Tongue (tissue), 2 donors: ENCODE data around the gene PTX4. TPM values are rescaled to one million over a fixed set of nuclear protein-coding genes. Genes with fewer than 3 reads are reported as not detected.
A peak's percentile ranks its signal among the peaks of the same experiment; 100 is the strongest.
"Not testable (repeated sequence)": the region's sequence is repeated elsewhere in the genome, so short reads cannot be mapped to it uniquely, and the experiment has no call there.

Experiments used
- DNase-seq: peaks from one replicate; pipeline ENCODE4 v3.0.0-alpha.2; 2015
- total RNA-seq: library from RNA; depleted of rRNA; stranded (reverse); fragments of >200 nt; gene quantifications from one replicate; pipeline ENCODE4 v1.2.3, GENCODE V29; 2014

The PTX4 gene
- total RNA-seq, 1 donor from 2014 or later, result 1.5 TPM

DNA sequence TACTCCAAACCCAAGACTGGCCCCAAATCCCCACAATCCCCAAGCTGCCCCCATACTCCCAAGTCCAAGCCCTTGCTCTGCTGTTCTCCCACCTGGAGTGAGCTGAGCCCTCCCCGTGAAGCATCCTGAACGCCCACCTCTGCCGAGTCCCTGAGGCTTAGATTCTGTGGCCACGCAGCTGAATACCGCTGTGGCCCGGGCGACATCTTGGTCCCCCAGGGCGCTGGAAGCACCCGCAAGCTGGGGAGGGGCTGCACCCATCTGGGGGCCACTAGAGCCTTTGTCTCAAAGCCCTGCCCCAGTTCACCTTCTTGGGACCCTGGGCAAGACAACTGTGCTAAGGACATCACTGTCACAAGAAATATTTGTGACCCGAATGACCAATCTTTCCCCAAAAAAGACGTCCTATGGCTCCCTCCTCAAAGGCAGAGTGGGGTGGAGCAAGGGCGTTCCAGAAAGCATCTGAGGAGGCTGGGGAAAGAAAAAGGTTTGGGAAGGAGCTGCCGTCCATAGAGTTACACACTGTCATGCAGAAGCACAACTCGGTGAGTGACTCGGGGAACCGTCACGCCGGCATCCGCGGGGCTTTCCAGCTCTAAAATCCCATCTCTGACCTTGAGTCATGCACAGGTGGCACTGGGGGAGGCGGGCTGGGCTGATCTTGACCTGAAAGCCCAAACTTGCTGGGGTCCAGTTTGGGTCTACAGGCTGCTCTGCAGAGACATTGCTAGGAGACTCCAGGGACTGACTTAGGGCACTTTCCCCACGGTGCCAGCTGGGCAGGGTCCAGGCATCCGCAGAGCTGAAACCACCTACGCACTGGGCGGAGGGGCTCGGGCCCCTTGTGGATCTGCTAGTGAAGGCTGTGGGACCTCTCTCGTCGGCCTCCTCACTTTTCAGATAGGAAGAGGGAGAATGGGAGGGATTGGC is 6.6 kb downstream of the PTX4 start:
- no peak for DNase-seq

DNA sequence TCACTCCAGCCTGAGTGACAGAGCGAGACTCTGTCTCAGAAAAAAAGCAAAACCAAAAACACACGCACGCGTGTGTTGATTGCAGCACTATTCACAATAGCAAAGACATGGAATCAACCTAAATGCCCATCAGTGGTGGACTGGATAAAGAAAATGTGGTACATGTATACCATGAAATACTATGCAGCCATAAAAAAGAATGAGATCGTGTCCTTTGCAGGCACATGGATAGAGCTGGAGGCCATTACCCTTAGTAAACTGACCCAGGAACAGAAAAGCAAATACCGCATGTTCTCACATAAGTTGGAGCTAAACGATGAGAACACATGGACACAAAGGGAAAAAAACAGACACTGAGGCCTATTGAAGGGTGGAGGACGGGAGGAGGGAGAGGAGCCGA is 9.8 kb downstream of the PTX4 start:
- not testable (repeated sequence) for DNase-seq

DNA sequence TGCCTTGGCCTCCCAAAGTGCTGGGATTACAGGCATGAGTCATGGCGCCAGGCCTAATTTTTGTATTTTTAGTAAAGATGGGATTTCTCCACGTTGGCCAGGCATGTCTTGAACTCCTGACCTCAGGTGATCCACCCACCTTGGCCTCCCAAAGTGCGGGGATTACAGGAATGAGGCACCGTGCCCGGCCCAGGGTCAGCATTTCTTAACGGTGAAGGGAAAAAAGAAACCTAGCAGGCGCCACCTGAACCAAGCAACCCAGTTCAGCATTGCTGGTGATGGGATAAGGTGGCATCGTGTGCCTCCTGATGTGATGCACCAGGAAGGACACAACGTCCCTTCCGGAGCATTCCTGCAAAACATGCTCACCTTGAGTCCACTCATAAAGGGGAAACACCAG is 11.7 kb downstream of the PTX4 start:
- no peak for DNase-seq

DNA sequence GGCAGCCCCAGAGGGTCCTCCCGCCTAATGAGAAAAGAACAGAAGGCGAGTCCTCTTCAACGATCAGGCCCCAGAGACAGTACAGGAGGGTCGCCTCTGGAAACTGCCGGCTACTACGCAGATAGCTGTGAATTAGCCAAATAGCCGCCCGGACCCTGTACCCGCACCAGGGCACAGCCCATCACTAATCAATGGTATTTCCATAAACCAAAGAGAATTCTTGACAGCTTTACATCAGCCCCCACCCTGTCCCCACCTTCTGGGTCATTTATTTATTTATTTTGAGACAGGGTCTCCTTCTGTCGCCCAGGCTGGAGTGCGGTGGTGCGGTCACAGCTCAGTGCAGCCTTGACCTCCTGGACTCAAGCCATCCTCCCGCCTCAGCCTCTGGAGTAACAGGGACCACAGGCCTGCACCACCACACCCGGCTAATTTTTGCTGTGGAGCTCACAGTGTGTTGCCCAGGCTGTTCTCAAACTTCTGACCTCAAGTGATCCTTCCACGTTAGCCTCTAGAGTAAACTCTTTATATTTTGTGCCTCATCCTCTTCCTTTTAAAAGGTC is 13.1 kb downstream of the PTX4 start:
- DNase-seq, result no peak

DNA sequence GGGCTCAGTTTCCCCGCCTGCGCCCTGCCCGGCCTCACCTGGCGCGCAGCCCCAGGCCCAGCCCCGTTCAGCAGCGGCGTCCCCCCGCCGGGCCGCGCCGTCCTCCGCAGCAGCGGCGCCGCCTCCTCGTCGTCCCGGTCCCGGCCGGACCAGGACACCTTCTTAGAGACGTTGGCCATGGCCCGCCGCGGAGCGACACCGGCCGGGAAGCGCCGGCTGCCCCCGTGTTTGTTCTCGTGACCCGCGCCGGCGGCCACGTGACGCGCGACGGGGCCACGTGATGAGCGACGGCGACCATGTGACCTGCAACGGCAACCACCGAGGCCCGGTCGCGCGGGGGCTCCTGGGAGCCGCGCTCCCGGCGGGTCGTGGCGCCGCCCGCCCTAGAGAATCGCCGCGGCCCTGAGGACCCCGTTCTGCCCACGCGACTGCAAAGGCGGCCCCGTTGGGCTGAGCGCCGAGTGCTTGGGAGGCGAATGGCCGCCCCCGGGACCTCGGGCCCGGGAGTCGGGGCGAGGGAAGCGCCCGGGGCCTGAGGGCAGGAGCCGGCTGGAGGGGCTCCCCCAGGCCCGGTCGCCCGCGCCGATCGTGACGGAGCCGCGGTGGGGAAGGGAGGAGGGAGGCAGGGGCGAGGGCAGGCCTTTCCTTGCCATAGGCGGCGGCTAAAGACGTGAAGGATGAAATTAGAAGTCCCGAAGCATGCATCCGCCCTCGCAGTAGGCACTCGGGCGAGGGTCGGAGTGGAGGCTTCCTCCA is 13.8 kb downstream of the PTX4 start, which contains the start of gene CLCN7:
TSS of gene CLCN7 (minus strand) at position 233 of the 756 bp plus-strand sequence. CDS start at position 179, 54 bp downstream.
- DNase-seq, result peak; percentile 91

DNA sequence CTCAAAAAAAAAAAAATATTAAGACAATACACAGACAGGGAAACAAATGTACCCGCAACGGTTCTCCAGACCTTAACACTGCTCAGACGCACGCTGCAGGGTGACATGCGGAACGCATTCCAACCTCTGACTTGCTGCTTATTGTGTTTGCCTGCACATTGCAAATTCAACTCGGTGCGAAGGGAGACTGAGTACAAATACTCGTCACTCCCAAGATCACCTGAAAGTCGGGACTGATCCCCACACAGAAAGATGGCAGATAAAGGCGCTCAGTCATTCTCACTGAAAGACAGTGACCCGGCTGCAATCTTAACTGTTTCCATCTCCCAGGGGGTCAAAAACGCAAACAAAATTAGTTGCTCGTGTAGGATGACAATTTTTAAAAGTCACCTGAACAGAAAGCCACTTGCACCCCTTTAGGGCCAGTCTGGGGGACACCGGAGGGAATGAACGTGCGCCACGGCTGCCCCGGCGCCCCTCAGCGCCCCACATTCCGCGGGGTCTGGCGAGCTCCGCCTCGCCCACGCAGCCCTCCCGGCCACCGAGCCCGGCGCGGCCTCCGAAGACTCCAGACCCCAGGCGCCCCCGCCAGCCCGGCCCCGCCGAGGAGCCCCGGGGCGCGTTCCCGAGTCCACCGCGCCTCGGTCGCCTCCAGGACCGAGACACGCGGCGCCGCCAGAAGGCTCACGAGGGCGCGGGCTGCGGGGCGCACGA is 14.5 kb downstream of the PTX4 start:
- no peak for DNase-seq

DNA sequence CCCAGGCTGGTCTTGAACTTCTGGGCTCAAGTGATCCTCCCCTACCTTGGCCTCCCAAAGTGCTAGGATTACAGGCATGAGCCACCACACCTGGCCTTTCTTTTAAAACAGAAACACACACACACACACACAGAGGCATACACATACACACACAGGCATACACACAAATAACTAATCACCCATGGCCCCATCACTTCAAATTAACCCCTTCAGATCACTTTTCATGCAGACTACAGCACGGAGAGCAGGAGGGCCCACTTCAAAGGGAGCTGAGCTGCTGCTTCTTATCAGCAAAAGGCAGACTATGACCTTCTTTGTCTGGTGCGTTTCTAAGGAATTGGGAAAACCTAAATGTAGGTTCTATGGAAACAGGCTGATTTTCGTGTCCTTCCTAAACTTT is 15.8 kb downstream of the PTX4 start:
- DNase-seq, result no peak

DNA sequence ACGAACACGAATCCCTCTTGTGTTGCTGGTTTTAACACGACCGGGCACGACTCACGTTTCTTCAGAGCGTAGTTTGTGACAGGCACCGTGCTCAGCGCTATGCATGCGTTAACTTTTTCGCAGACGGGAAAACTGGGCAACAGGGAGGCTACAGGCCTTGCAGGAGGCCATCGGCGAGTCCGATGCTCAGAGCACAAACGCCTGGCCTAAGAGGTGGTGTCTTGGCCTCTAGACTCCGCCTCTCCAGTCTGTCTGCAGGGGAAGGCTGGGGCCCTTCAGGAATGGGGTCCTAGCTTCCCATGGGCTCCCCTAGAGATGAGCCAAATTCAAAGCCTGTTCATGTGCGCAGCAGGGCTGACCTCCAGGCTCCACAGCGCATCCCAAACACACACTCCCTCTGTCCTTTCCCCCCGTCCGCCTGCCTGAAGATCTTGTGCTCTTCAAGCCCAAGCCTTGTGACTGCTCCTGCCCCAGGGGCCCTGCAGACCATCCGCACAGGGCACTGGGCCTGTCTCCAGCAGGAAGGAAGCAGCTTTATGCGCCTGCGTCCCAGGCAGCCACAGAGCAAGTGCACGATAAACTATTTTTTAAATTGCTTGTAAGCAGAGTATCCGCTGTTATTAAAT is 17.1 kb downstream of the PTX4 start:
- no peak for DNase-seq

DNA sequence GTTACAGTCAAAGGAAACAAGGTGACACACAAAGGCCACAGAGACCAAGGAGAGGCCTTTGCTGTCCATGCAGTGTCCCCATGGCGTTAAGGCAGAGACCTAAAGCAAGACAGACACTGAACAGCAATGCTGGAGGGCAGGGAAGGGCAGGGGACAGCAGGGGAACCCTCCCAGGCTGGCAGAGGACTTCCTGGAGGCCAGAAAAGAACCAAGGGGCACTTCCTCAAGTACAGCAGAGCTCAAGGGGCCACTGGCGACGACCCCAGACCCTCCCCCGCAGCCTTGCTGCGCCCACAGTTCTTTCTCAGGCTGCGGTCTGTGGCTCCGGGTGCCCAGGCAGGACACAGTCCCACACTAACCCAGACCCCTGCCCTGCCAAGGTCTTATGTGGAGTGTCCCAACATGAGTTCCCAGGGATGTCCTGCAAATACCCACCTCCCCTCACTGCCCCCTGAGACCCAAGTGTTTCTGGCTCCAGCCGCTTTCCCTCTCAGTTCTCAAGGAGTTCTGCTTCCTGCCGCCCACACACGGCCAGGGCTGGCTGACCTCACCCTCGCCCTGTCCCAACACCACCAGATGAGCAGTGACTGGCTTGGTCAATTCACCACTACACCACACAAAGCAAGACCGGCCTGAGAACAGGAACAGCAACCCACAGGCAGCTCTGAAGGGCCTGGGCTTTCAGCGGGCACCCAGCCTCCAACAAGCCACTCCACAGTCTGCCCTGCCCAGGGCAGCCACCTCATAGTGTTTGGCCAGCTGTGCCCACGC is 18.1 kb downstream of the PTX4 start:
- no peak for DNase-seq

DNA sequence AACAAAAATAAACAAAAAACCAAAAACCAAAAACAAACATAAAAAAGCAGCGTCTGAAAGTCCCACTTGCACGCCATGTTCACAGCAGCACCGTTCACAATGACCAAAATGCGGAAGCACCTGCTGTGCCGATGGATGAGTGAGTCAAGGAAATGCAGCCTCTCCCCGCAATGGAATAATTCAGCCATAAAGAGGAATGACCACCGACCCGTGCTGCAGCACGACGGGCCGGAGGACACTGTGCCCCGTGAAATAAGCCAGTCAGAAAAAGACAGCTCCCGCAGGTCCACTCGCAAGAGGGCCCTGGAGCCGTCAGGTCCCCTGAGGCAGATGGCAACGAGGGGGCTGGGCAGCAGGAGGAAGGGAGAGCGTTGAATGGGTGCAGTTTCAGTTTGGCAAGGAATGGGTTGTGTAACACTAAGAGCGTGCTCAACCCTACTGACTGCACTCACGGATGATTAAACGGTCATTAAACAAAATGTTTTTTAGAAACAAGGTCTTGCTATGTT is 19.0 kb downstream of the PTX4 start:
- DNase-seq, result no peak

DNA sequence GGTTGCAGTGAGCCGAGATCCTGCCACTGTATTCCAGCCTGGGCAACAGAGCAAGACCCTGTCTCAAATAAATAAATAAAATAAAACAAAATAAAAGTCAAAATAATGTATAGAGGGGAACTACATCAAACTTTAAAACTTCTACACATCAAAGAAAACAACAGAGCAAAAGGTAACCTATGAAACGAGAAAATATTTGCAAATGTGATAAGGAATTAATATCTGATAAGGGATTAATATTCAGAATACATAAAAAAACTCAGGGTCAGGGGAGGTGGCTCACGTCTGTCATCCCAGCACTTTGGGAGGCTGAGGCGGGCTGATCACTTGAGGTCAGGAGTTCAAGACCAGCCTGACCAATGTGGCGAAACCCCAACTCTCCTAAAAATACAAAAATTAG is 19.6 kb downstream of the PTX4 start:
- DNase-seq, result not testable (repeated sequence)

DNA sequence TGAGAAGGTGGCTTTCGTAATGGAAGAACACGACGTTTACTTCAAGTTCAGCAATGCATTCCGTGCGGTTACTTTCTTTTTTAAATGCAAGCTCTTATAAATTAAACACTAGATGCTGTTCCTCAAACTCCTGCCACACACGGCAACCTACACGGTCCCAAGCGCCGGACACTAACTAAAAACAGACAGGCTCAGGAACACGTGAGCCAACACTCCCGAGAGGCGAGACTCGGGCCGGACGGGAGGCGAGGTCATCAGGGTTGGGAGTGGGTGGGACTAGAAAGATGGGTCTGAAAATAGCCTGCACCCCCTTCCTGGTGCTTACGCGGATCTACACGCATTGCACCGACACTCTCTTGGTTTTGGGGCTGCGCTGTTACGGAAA is 20.3 kb downstream of the PTX4 start:
- no peak for DNase-seq

DNA sequence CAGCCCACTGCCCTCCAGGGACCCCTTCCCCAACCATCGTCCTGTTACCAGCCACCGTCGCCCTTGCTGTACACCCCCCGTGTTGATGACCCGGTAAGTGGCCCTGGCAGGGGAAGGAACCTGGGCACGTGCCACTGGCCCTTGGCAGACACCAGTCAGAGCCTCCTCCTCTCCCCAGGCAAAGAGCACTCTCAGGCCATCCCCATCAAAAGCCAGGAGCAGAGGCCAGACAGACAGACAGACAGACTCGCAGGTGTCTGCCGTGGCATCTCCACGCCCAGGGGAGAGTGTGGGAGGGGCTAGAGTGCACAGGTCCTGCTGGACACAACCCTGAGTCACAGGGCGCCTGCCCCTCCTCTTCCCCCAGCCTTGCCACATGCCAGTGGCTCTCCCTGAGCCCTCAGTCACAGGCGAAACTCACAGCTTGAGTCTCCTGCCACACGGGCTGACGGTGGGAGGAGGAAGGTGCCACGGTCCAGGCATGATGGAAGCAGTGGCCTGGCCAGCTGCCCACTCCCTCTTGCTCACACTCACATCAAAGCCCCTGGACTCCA is 21.7 kb downstream of the PTX4 start:
- no peak for DNase-seq

DNA sequence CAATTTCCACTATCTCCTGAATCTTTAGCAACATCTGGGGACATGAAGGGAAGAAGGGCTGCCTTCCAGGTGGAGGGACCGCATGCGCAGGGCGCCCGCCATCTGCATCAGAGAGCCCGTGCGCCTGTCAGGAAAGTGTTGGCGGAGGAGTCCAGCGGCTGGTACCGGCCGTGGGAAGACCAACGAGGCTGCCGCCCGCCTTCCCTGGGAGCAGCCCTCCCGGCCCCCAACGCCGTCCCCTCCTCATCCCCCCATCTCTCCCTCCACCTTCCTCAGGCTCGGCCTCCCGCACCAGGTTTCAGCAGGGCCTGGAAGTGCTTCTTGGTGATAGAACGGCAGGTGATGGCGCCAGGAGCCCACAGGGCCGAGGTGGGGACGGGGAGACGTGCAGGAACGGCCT is 22.7 kb downstream of the PTX4 start:
- DNase-seq, result no peak

DNA sequence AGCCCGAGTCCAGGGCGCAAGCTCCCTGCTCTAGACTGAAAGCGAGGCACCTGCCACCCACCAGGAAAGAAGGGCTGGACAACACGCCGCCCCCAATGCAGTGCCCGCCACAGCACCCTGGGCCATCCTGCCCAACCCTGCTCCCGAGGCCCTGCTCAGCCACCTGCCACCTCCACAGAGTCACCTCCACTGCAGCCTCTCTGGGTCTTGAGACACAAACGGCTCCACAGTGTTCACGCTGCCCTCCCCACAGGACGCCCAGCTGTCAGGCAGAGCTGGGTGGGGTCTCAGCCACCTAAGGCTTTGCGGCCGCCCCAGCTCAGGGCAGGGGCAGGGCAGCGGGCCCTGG is 23.2 kb downstream of the PTX4 start:
- no peak for DNase-seq

DNA sequence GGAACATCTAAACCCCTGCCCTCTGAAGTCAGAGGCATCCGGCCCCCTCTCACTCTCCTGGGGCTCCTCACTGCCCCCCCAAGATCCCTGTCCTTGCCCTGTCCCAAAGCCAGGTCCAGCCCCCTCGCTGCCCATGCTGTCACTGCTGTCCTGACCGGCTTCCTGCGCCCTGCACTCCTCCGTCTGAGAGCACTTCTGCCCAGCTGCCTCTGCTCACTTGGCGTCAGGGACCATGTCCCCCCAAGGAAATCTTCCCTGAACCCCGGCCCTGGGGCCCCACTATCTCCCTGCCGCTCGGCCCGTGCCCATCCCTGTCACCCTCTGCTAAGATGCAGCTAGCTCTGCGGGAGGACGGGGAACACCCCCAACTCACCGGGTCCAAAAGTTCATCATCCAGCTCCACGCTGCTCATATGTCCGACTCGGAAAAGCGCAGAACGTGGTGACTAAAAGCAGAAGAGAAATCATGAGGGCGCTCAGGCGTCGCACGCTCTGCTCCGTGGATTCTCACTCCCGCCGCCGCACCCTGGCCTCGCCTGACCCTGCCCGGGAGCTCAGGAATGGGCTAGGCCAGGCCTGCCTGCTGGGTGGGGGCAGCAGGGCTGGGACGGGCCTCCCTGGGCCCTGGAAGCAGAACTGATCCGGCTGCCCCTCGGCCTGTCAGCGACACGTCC is 23.7 kb downstream of the PTX4 start:
- DNase-seq, result no peak

DNA sequence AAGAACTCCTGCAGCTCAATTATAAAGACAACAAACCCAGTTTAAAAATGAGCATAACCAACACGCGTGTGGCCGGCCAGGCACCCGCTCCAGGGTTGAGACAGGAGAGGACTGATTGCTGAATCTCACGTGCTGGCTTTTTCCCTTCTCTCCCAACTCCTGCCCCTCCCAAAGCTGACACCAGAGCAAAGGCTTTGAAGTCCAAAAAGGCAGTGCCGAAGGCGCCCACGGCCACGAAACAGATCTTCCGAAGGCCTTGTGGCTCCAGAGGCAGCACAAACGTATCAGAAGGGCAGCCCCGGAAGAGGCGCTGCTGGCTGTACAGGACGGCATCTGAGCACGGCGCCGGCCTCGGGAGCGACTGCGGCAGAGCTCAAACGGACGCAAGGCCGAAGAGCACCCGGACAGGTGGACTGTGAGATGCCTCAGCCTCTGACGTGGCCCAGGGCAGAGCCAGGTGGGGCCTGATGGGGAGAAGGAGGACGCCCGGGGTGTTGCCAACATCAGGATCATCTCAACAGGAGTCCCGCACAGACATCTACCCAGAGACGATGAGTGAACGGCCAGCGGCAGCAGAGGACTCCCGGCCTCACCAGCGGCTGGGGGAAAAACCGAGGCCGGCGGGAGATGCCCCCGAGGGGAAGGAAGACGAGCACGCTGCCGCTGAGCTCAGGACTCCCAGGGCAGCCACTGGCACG is 24.4 kb downstream of the PTX4 start:
- DNase-seq, result no peak

DNA sequence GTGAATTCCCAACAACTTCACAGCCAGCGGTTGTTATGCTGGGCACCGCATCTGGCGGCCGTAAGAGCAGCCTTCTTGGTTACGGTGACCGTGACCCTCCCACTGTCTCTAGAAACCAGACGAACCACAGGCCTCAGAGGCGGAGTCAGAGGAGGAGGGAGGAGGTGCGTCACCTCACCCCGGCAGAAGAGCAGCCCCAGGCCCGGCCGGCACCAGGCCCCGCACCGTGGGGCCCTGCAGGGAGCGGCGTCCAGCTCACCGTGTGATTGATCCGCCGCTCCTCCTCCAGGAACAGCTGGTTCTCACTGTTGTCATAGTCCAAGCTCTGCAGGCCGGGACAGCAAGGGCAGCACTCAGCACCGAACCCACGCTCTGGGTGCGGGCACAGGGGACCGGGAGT is 27.6 kb downstream of the PTX4 start:
- peak; percentile 29 for DNase-seq

DNA sequence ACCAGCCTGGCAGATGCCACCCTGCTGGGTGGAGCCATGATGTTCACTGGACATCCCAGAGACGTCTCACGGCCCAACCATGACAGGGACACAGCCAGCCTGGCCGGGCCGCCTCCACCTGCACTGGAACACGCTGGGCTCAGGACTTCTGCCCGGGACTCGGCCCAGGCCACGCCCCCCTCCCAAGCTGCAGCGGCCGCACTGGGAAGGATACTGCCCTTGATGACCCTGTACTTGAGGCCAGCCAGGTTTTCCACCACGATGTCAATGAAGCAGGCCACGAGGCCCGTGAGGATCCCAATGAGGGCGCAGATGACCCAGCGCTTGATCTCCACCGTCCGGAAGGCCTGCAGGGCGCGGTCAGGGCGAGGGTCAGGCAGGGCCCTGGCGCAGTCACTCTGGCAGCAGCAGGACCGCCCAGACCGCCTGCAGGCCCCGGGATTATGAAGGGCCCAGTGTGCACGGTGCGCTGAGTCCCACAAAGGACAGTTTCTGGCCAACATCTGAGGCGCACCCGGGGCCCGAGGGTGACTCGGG is 28.1 kb downstream of the PTX4 start:
- DNase-seq, result no peak
